Measurements from ENCODE around the gene SH3BP2. TPM values are rescaled to one million over a fixed set of nuclear protein-coding genes. Genes with fewer than 3 reads are reported as not detected.
"Not testable (repeated sequence)": the region's sequence is repeated elsewhere in the genome, so short reads cannot be mapped to it uniquely, and the experiment has no call there.

The SH3BP2 gene
- total RNA-seq, 2 experiments from 2014 or later = 88.2 to 93.0 TPM

GRCh38 chr4:2754848-2755819, 37.8 kb upstream of the SH3BP2 start:
- DNase-seq (no peak), ATAC-seq (no peak)
- H3K36me3 Mint-ChIP-seq (ENCODE audit: low read depth) = peaks cover 11% of the 10 kb centered on the region
- peak overlapping the region; percentile 76 for H3K4me3 Mint-ChIP-seq
- ChIA-PET POLR2A (interaction anchor here (0.7 to 1.2 kb wide), 3 partner anchors 9 to 270 kb away, joined by 3 to 7 read pairs (median 3); no protein-coding TSS in a partner anchor), CTCF (interaction anchor here (0.7 to 2.2 kb wide), 4 partner anchors 9 to 199 kb away, joined by 3 to 7 read pairs (median 5); no protein-coding TSS in a partner anchor)
- H3K27me3 Mint-ChIP-seq (ENCODE audit: low read depth) = no peaks in the 10 kb centered on the region
- peaks cover 25% of the 10 kb centered on the region for H3K4me1 Mint-ChIP-seq (ENCODE audit: low read depth)
- no peaks in the 10 kb centered on the region for H3K9me3 Mint-ChIP-seq (ENCODE audit: insufficient read depth)
- H3K27ac Mint-ChIP-seq = peak overlapping the region; percentile 81

DNA sequence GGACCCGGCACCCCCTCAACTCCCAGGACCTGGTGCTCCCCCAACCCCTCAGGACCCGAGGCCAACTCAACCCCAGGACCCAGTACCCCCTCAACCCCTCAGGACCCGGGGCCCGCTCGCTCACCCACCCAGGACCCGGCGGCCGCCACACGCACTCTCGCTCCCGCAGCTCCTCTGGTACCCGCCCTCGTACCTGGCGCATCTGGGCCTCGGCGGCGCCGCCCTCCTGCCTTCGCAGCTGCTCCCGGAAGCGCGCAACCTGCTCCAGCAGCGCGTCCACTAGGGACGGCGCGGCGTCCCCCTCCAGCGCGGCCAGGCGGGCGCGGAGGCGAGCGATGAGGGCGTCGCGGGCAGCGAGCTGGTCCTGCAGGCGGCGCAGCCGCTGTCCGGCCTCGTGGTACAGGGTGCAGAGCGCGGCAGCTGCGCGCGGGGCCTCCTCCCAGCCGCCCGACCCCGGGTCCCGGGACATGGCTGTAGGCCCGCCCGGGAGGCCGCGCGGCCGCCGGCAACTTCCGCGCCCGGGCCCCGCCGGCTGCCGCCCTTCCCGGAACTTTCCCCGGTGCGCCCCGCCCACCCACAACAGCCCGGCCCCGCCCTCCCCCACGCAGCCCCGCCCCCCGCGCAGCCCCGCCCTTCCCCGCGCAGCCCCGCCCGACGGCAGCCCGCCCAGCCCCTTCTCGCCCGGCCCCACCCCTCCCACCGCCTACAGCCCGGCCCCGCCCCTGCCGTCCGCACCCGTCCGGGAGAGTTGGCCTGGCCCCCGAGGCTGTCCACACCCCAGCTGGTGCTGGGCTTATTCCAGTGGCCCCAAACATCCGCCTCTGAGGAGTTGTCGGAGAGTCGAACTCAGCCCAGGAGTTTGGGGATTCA, 36.8 kb upstream of the SH3BP2 start, which contains the start of gene TNIP2:
Gene TNIP2 (minus strand): TSS at position 516 of the 870 bp plus-strand sequence. CDS start 47 bp downstream, at position 469.
- ChIA-PET POLR2A (interaction anchor here (0.7 to 1.2 kb wide), 5 partner anchors 10 to 271 kb away, joined by 3 to 7 read pairs (median 3); partner anchors contain the start of genes GRK4 and NOP14), CTCF (interaction anchor here (0.7 to 2.2 kb wide), 6 partner anchors 10 to 198 kb away, joined by 3 to 7 read pairs (median 4); no protein-coding TSS in a partner anchor)
- H3K4me3 Mint-ChIP-seq = peak within 1 kb of the TSS; percentile 76
- no peaks in the 10 kb centered on the region for H3K27me3 Mint-ChIP-seq (ENCODE audit: low read depth)
- peaks cover 8% of the 10 kb centered on the region for H3K36me3 Mint-ChIP-seq (ENCODE audit: low read depth)
- H3K27ac Mint-ChIP-seq = peak within 1 kb of the TSS; percentile 81
- H3K4me1 Mint-ChIP-seq (ENCODE audit: low read depth) = peaks cover 27% of the 10 kb centered on the region
- ATAC-seq = peak; percentile 90
- no peaks in the 10 kb centered on the region for H3K9me3 Mint-ChIP-seq (ENCODE audit: insufficient read depth)
- peak; percentile 80 for DNase-seq

DNA sequence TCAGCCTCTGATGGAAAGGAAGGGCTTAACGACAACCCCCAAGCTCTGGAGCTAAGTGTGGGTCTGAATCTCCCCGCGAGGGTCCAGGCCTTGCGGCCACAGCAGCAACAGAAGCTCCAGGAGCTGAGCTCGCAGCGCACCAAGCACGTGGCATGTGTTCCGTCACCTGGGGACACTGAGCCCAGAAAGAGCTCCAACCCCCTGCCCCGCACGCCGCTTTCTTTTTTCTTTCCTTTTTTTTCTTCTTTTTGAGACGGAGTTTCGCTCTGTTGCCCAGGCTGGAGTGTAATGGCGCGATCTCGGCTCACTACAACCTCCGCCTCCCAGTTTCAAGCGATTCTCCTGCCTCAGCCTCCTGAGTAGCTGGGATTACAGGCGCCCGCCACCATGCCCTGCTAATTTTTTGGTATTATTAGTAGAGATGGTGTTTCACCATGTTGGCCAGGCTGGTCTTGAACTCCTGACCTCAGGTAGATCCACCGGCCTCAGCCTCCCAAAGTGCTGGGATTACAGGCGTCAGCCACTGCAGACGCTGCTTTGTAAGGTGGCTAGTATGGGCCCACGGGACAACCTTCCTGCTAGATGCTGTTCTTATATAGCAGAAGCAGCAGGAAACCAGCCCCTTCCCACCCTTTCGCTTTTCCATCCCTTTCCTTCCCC, 36.1 kb upstream of the SH3BP2 start:
- Mint-ChIP-seq H3K36me3 (ENCODE audit: low read depth) (peaks cover 8% of the 10 kb centered on the region), H3K4me1 (ENCODE audit: low read depth) (peaks cover 31% of the 10 kb centered on the region), H3K27ac (peak overlapping the region; percentile 52), H3K27me3 (ENCODE audit: low read depth) (no peaks in the 10 kb centered on the region), H3K9me3 (ENCODE audit: insufficient read depth) (no peaks in the 10 kb centered on the region), H3K4me3 (peak overlapping the region; percentile 70)
- DNase-seq (no peak), ATAC-seq (no peak)
- CTCF ChIA-PET = interaction anchor here (0.9 to 2.2 kb wide), 3 partner anchors 42 to 197 kb away, joined by 3 to 6 read pairs (median 3); no protein-coding TSS in a partner anchor
- POLR2A ChIA-PET = interaction anchor here (0.6 to 1.2 kb wide), 4 partner anchors 11 to 207 kb away, joined by 3 to 7 read pairs (median 3); partner anchors contain the start of genes GRK4 and NOP14

DNA sequence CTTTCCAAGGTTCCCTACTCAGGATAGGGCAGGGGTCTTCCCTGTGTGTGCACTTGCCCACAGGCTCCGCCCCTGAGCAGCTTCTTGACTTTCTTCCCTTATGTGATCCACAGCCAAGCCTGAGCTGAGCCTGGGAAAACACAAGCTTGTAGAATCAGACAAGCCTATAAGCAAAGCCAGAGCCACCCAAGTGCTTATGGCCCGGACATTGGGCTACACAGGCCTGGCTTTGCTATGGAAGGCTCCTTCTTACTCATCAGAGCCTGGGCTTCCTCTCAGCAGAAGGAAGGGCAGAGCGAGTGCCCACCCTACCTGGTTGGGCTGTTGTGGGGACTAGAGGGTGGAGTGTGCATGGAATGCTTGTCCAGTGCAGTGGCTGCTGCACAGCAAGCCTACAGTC, 35.5 kb upstream of the SH3BP2 start:
- no peaks in the 10 kb centered on the region for H3K9me3 Mint-ChIP-seq (ENCODE audit: insufficient read depth)
- no peaks in the 10 kb centered on the region for H3K27me3 Mint-ChIP-seq (ENCODE audit: low read depth)
- H3K4me1 Mint-ChIP-seq (ENCODE audit: low read depth) = peaks cover 34% of the 10 kb centered on the region
- no peak for DNase-seq
- H3K36me3 Mint-ChIP-seq (ENCODE audit: low read depth) = peaks cover 5% of the 10 kb centered on the region
- ChIA-PET POLR2A (interaction anchor here (0.6 kb wide), 1 partner anchor 43 kb away, joined by 3 read pairs; no protein-coding TSS in a partner anchor), CTCF (interaction anchor here (2.2 kb wide), 1 partner anchor 197 kb away, joined by 6 read pairs; no protein-coding TSS in a partner anchor)
- ATAC-seq = no peak
- H3K4me3 Mint-ChIP-seq = peak overlapping the region; percentile 49
- H3K27ac Mint-ChIP-seq = no peak overlapping the region

DNA sequence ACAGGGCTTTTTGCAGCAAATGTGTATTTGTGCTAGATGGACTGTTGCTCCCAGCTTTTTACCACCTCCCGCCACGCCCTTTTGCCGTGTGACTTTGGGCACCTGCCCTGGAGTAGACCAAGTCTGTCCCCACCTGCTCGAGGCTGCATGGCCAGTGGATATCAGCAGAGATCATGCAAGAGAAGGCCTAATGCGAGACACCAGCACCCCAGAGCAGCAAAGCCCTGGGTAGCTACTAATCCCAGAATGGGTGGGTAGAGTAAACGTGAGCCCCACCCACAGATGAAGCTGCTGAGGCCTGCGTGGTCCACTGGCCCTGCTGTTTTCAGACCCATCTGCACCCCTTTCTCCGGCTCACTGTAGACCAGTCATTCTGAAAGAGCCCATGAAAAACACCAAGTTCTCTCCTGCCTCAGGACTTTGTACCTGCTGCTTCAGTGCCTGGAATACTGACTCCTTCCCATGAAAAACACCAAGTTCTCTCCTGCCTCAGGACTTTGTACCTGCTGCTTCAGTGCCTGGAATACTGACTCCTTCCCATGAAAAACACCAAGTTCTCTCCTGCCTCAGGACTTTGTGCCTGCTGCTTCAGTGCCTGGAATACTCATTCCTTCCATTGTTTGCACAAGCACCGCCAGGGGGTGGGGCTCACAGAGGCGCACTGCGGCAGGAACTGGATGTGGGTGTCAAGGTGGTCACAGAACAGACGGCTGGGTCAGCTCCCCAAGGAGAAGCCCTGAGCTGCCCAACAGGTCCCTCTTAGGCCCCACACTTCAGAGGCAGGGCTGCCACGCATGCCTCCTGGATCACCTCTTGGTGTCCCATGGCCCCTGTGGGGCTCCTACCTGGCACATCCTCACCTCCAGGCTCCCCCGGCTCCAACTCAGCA, 31.6 kb upstream of the SH3BP2 start:
- no peaks in the 10 kb centered on the region for H3K27me3 Mint-ChIP-seq (ENCODE audit: low read depth)
- POLR2A ChIA-PET = no interaction called here
- H3K9me3 Mint-ChIP-seq (ENCODE audit: insufficient read depth) = no peaks in the 10 kb centered on the region
- peak; percentile 9 for ATAC-seq
- no peak overlapping the region for H3K4me3 Mint-ChIP-seq
- CTCF ChIA-PET = interaction anchor here (0.7 to 3.4 kb wide), 3 partner anchors 12 to 201 kb away, joined by 3 to 22 read pairs (median 3); partner anchors contain the start of genes GRK4 and NOP14
- H3K4me1 Mint-ChIP-seq (ENCODE audit: low read depth) = peaks cover 36% of the 10 kb centered on the region
- H3K36me3 Mint-ChIP-seq (ENCODE audit: low read depth) = no peaks in the 10 kb centered on the region
- H3K27ac Mint-ChIP-seq = peak overlapping the region; percentile 52
- peak; percentile 57 for DNase-seq

- H3K27ac Mint-ChIP-seq = no peak overlapping the region
- DNase-seq (no peak), ATAC-seq (no peak)
- ChIA-PET CTCF (interaction anchor here (1.0 to 3.4 kb wide), 5 partner anchors 16 to 201 kb away, joined by 3 to 29 read pairs (median 10); partner anchors contain the start of genes GRK4 and NOP14), POLR2A (no interaction called here)
- peaks cover 34% of the 10 kb centered on the region for H3K4me1 Mint-ChIP-seq (ENCODE audit: low read depth)
- H3K4me3 Mint-ChIP-seq = no peak overlapping the region
- H3K27me3 Mint-ChIP-seq (ENCODE audit: low read depth) = no peaks in the 10 kb centered on the region
- no peaks in the 10 kb centered on the region for H3K9me3 Mint-ChIP-seq (ENCODE audit: insufficient read depth)
- no peaks in the 10 kb centered on the region for H3K36me3 Mint-ChIP-seq (ENCODE audit: low read depth)
Measured at GRCh38 chr4:2762048-2762447, 30.8 kb upstream of the SH3BP2 start.

- not testable (repeated sequence) for DNase-seq; H3K4me3 Mint-ChIP-seq; H3K27ac Mint-ChIP-seq; ATAC-seq; H3K36me3 Mint-ChIP-seq (ENCODE audit: low read depth); H3K27me3 Mint-ChIP-seq (ENCODE audit: low read depth); H3K9me3 Mint-ChIP-seq (ENCODE audit: insufficient read depth)
- H3K4me1 Mint-ChIP-seq (ENCODE audit: low read depth) = peaks cover 34% of the 10 kb centered on the region
- ChIA-PET POLR2A (interaction anchor here (0.8 kb wide), 1 partner anchor 72 kb away, joined by 3 read pairs; no protein-coding TSS in a partner anchor), CTCF (interaction anchor here (0.6 to 3.4 kb wide), 18 partner anchors 8 to 200 kb away, joined by 3 to 29 read pairs (median 4); partner anchors contain the start of genes GRK4 and NOP14)
Measured at GRCh38 chr4:2762486-2763370, 30.2 kb upstream of the SH3BP2 start.

DNA sequence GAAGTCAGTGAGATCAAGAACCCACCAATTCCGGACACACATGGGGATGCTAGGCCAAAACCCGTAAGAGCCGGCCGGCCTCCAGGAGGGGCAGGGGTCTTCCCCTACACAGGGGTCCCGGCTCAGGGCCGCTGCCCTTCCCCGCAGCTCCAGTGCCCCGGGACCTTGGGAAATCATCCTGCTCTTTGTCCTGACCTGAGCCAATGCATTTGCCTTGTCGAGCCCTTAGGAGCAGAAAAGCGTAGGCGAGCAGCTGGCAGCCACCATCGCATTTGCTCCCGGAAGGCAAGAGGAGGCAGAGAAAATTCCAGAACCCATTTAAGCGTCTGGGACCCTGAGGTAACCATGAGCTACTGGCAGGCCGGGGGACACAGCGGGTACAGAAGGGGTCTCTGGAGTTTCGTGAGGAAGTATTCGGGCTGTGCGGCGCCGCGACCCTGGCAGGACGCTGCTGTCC, 29.3 kb upstream of the SH3BP2 start:
- Mint-ChIP-seq H3K9me3 (ENCODE audit: insufficient read depth) (no peaks in the 10 kb centered on the region), H3K27me3 (ENCODE audit: low read depth) (no peaks in the 10 kb centered on the region), H3K27ac (no peak overlapping the region), H3K4me3 (peak overlapping the region; percentile 76), H3K36me3 (ENCODE audit: low read depth) (no peaks in the 10 kb centered on the region), H3K4me1 (ENCODE audit: low read depth) (peaks cover 34% of the 10 kb centered on the region)
- ChIA-PET CTCF (interaction anchor here (0.6 to 3.4 kb wide), 23 partner anchors 12 to 275 kb away, joined by 3 to 29 read pairs (median 4); partner anchors contain the start of genes GRK4 and NOP14), POLR2A (interaction anchor here (0.8 kb wide), 1 partner anchor 71 kb away, joined by 3 read pairs; no protein-coding TSS in a partner anchor)
- DNase-seq (no peak), ATAC-seq (no peak)

GRCh38 chr4:2765832-2766526, 26.9 kb upstream of the SH3BP2 start:
- ATAC-seq = no peak
- no peak for DNase-seq
- Mint-ChIP-seq H3K27me3 (ENCODE audit: low read depth) (no peaks in the 10 kb centered on the region), H3K27ac (no peak overlapping the region), H3K4me3 (no peak overlapping the region), H3K4me1 (ENCODE audit: low read depth) (peaks cover 51% of the 10 kb centered on the region), H3K36me3 (ENCODE audit: low read depth) (no peaks in the 10 kb centered on the region), H3K9me3 (ENCODE audit: insufficient read depth) (peaks cover 10% of the 10 kb centered on the region)
- ChIA-PET POLR2A (no interaction called here), CTCF (interaction anchor here (0.8 kb wide), 1 partner anchor 196 kb away, joined by 4 read pairs; no protein-coding TSS in a partner anchor)

Data from activated CD8-positive, alpha-beta T cell treated with anti-CD3 and anti-CD28 coated beads, Interleukin-2, amount 10 ng/mL, durations not matched to agents 7 days and 5 days (primary cell).